Left lung (tissue), 10 donors: ENCODE results near the gene PLEKHG5. TPM values are rescaled to one million over a fixed set of nuclear protein-coding genes. Genes with fewer than 3 reads are reported as not detected.

ENCODE experiments used
- ATAC-seq: fragments of 200-7000 bp; cut with Tn5 transposase; one replicate; pipeline ENCODE4 v1.9.1; 2020; ENCODE audit warnings: moderate library complexity
- DNase-seq, 4 donors: peaks; one replicate each; pipeline ENCODE4 v3.0.0-alpha.2; 2013 to 2020
- H3K27ac ChIP-seq, 2 donors: fragments of 200-600 bp; sonication (generic) in 1 of 2; one replicate each; pipeline versions ENCODE4 v1.5.0 to v1.8.0; 2020 to 2021
- H3K27me3 ChIP-seq, 2 donors: fragments of 200-600 bp; sonication (generic) in 1 of 2; one replicate each; pipeline versions ENCODE4 v1.5.0 to v1.8.0; 2020 to 2021
- H3K36me3 ChIP-seq, 2 donors: fragments of 200-600 bp; sonication (generic) in 1 of 2; one replicate each; pipeline versions ENCODE4 v1.5.0 to v1.8.0; 2020 to 2021
- H3K4me1 ChIP-seq, 2 donors: fragments of 200-600 bp; one replicate each; pipeline ENCODE4 v1.8.0; 2021
- H3K4me3 ChIP-seq, 2 donors: fragments of 200-600 bp; sonication (generic) in 1 of 2; one replicate each; pipeline versions ENCODE4 v1.5.0 to v1.8.0; 2020 to 2021; ENCODE audit warnings: mild to moderate bottlenecking in 1 of 2
- H3K9me3 ChIP-seq, 2 donors: fragments of 200-600 bp; sonication (generic) in 1 of 2; one replicate each; pipeline versions ENCODE4 v1.5.0 to v1.8.0; 2020 to 2021
- CTCF ChIP-seq, 2 donors: fragments of 200-600 bp; sonication (generic) in 1 of 2; IDR thresholded peaks; one replicate each; pipeline versions ENCODE4 v1.5.0 to v1.8.0; 2021; ENCODE audit warnings: antibody characterized with exemption in 2 of 2
- intact Hi-C, 2 donors: fragments of 100-400 bp; cut with DNase I; formaldehyde crosslinking; loops; one replicate each; pipeline versions ENCODE4 v1.11.2 to v1.14.2; 2022
- polyA plus RNA-seq, 6 donors: library from polyadenylated mRNA; unstranded; fragments of 120-200 nt; gene quantifications; one replicate each; pipeline ENCODE4 v1.2.1, GENCODE V29; 2013; ENCODE audit not compliant: insufficient read length in 6 of 6
- total RNA-seq, 2 donors: library from RNA; stranded (reverse); fragmentation: NEBNext Ultra II Directional; extraction: Animal tissue kit (Norgen Biotek cat#: 25700); gene quantifications; one replicate each; pipeline ENCODE4 v1.2.1, GENCODE V29; 2021
- donor health status: DM: no; HTN: yes; CAD: no.
- donor health status: DM: no; HTN: no; CAD: no.

The PLEKHG5 gene
- total and polyA plus RNA-seq, 8 donors: 6.3 to 35.7 (median 28.8) TPM

GRCh38 chr1:6497215-6497866 is 5.9 kb upstream of the PLEKHG5 start:
- Histone ChIP-seq H3K9me3 (no peaks in the 10 kb centered on the region), H3K27ac (no peak overlapping the region), H3K36me3 (no peaks in the 10 kb centered on the region), H3K4me1 (peaks cover 0 to 14% of the 10 kb centered on the region in 2 donors), H3K27me3 (peaks cover 0 to 46% of the 10 kb centered on the region in 2 donors), H3K4me3 (peak overlapping the region; percentile 38 to 41)
- intact Hi-C loops: no loop called here
- DNase-seq (peak in 2 of 4 donors; percentile 36 to 84), ATAC-seq (peak; percentile 84)
- no peak for TF ChIP-seq CTCF (IDR thresholded peaks at IDR 0.05)

- no peaks in the 10 kb centered on the region for H3K9me3 ChIP-seq
- H3K27me3 ChIP-seq: peaks cover 0 to 51% of the 10 kb centered on the region in 2 donors
- ATAC-seq (no peak), DNase-seq (no peak)
- intact Hi-C loops: no loop called here
- H3K27ac ChIP-seq: no peak overlapping the region
- H3K4me1 ChIP-seq: peaks cover 0 to 14% of the 10 kb centered on the region in 2 donors
- peak overlapping the region; percentile 17 to 41 for H3K4me3 ChIP-seq
- TF ChIP-seq CTCF (IDR thresholded peaks at IDR 0.05): no peak
- H3K36me3 ChIP-seq: no peaks in the 10 kb centered on the region
Measured at GRCh38 chr1:6496890-6497214, 5.4 kb upstream of the PLEKHG5 start.

DNA sequence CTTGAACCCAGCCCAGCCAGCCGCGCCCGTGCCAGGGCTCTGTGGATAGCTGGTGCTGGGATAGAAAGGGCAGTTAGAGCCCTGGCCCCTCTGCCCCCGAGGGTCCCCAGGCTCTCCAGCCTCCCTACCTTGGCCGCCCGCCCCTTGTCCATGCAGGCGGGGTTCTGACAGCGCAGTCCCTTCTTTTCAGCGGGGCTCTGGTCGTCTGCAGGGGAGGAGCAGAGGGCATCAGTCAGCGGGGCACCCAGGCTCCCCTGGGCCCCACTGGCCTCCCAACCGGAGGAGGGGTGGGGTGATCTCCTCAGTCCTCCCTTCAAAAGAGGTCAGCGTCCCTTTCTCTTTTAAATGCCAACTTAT is 4.9 kb upstream of the PLEKHG5 start:
- H3K4me1 ChIP-seq: peaks cover 0 to 17% of the 10 kb centered on the region in 2 donors
- TF ChIP-seq CTCF (IDR thresholded peaks at IDR 0.05): no peak
- intact Hi-C loops: no loop called here
- H3K9me3 ChIP-seq: no peaks in the 10 kb centered on the region
- ATAC-seq (no peak), DNase-seq (peak in 1 of 4 donors; percentile 68)
- no peaks in the 10 kb centered on the region for H3K36me3 ChIP-seq
- H3K4me3 ChIP-seq: no peak overlapping the region
- no peak overlapping the region for H3K27ac ChIP-seq
- H3K27me3 ChIP-seq: peaks cover 0 to 56% of the 10 kb centered on the region in 2 donors

DNA sequence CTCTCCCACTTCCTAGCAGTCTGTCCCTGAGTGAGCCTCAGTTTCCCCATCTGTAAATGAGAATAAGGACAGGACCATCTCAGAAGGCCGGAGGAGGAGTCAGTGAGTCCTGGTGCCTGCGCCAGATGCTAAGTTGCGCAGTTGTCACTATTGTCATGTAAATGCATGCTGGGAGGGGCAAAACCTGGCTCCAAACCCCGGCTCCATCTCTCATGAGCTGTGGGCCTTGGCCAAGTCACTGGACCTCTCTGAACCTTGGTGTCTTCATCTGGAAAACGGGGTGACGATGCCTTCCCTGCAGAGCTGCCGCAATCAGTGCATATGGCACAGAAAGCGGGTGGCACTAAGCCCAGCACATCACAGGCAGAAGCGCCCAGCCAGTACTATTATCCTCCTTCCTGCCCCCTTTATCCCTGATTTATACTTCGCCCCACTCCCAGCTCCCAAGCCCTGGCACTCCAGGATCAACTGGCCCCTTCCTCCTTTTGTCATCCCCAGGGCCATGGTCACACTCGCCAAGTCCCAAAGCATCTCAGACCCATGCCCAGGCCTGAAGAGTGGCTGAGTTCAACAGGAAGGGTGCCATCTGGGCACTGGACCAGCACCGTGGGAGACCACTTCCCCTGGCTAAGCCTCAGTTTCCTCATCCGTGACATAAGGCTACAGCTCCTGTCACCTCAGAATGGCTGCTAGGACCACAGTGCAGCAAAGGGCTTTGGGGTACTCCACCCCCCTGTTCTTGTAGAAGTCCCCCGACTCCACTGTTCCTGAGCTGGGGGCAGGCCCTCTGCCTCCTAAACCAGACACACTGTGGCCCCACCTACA is 4.3 kb upstream of the PLEKHG5 start:
- DNase-seq (no peak), ATAC-seq (no peak)
- intact Hi-C loops: no loop called here
- Histone ChIP-seq H3K27me3 (peaks cover 0 to 62% of the 10 kb centered on the region in 2 donors), H3K27ac (no peak overlapping the region), H3K4me3 (no peak overlapping the region), H3K9me3 (no peaks in the 10 kb centered on the region), H3K36me3 (no peaks in the 10 kb centered on the region), H3K4me1 (peaks cover under 1 to 23% of the 10 kb centered on the region in 2 donors)
- no peak for TF ChIP-seq CTCF (IDR thresholded peaks at IDR 0.05)

- Histone ChIP-seq H3K27me3 (peaks cover 0 to 69% of the 10 kb centered on the region in 2 donors), H3K9me3 (no peaks in the 10 kb centered on the region), H3K4me3 (no peak overlapping the region), H3K27ac (no peak overlapping the region), H3K36me3 (no peaks in the 10 kb centered on the region), H3K4me1 (peaks cover 8 to 30% of the 10 kb centered on the region in 2 donors)
- TF ChIP-seq CTCF (IDR thresholded peaks at IDR 0.05): no peak
- intact Hi-C loops: no loop called here
- DNase-seq (no peak), ATAC-seq (no peak)
Measured at GRCh38 chr1:6495041-6495441, 3.6 kb upstream of the PLEKHG5 start.
